ENCODE results near the gene GALNT18.
A peak's percentile ranks its signal among the peaks of the same experiment; 100 is the strongest.

Gene GALNT18

GRCh38 chr11:11338304-11338703 lies 283.5 kb downstream of the GALNT18 start:
- DNase-seq, result no peak

GRCh38 chr11:11336664-11337063 lies 285.1 kb downstream of the GALNT18 start:
- DNase-seq, result no peak

DNA sequence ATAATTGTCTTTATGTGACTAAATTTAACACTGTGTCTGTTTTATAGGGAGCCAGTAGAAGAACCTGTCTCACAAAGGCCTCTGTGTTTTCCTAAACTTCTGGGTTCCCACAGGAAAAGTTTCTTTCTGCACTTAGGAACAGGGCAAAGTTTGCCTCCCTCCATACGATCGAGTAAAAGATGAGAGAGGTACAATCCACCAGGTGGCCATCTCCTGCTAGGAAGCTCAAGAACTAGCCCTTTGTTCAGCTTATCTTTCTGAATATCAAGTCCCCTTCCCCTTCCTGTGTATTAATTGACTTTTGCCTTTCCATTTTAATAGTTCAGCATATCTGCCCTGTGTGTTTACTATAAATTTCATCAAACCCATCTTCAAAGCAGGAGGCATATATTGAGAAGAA lies 286.8 kb downstream of the GALNT18 start:
- no peak for DNase-seq

DNA sequence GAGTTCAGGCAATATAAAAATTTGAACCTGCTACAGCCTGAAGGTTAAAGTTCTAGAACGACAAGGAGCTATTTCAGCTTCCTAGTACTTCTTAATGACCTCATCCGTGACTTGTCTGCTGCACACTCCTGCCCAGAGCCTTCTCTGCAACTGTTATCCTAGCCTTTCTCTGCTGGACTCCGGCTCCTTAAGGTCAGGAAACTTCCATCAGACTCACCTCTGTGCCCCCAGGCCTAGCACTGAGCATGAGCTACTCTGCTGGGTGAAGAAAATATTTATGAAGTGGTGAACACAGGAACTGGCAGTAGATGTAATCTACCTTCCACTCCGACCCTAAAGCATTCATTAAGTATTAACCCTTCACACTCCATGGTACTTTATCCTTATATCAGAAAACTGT lies 287.2 kb downstream of the GALNT18 start:
- DNase-seq, result no peak

- DNase-seq, result no peak
Observed at GRCh38 chr11:11332141-11332710, 289.6 kb downstream of the GALNT18 start.

DNA sequence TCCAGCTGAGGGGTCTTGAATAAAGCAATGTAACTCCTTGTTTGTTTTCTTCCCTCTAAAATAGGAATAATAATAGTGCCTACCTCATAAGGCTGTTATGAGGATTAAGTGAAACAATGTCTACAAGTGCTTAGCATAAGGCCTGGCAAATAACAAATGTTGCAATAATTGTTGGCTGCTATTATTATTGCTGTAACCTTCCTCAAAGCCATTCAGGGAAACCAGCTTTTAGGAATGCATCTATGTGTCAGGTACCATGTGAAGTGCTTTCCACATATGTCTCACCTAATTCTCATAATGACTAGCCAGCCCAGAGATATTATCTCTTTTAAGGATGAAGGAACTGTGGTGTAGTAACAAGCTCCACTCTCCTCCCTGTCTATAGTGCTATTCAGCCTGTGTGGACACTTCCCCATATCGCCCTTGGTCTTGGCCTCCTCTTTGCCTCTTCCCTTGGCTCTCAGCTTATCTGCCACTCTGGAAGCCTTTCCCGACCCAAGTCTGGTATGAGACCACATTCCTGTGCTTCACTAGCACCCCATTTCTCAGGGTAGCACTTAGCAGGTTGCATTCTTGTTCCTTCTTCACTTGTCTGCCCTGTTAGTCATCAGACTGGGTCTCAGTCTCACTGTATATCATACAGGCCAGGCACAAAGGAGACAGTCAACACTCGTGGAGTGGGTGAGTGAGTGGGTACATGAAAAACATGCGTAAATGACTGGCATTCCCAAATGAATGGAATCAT lies 292.6 kb downstream of the GALNT18 start:
- no peak for DNase-seq

GRCh38 chr11:11324090-11324489 lies 297.7 kb downstream of the GALNT18 start:
- DNase-seq, result no peak

DNA sequence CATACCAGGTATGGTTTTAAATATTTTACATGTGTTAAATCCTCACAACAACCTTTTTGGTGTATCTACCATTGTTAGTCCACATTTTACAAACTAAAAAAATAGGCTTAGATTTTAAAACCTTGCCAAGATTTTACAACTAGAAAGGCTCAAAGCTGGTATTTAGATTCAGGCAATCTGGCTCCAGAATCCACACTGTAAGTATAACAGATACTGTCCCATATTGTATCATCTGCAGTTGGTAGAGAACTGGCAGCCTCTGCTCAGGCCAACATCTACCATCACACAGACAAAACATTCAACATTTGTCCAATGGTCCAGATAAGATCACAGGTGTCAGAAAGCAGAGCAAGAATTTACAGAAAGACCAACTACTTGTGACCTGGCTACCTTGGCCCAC lies 299.7 kb downstream of the GALNT18 start:
- no peak for DNase-seq

DNA sequence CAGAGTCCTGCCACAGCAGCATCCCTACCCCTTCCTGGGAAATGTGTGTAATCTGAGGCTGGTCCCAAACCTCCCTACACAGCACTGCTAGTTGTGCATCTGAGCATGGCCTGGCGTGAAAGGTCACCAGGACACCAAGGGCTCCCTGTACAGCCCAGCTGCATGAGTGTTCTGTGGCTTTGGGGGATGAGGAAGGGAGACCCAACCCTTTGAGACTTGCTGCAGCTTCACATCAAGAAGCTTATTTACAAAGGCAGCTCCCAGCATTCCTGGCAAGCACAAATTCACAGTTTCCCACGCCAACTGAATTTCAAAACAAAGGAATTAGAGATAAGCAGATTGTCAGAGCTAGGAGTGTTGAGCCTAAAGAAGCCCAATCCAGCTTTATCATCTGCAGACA lies 301.0 kb downstream of the GALNT18 start:
- no peak for DNase-seq

GRCh38 chr11:11318961-11319360 lies 302.8 kb downstream of the GALNT18 start:
- DNase-seq, result peak; percentile 86 to 90

DNA sequence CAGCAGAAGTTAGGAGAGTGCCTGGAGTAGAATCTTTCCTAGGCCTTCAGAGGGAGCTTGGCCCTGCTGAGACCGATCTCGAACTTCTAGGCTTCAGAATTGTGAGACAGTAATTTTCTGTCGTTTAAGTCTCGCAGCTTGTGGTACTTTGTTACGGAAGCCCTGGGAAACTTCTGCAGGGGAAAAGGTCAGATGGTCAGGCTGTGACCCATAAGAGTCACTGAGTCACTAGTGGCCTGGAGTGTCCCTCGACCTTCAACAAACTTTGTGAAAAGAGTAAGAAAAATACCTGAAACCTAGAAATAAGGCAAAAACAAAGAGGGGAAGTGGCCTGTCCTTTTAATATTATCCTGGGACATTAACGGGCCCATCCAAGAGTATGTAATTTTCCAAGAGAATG lies 303.3 kb downstream of the GALNT18 start:
- DNase-seq, result peak; percentile 22 to 36

DNA sequence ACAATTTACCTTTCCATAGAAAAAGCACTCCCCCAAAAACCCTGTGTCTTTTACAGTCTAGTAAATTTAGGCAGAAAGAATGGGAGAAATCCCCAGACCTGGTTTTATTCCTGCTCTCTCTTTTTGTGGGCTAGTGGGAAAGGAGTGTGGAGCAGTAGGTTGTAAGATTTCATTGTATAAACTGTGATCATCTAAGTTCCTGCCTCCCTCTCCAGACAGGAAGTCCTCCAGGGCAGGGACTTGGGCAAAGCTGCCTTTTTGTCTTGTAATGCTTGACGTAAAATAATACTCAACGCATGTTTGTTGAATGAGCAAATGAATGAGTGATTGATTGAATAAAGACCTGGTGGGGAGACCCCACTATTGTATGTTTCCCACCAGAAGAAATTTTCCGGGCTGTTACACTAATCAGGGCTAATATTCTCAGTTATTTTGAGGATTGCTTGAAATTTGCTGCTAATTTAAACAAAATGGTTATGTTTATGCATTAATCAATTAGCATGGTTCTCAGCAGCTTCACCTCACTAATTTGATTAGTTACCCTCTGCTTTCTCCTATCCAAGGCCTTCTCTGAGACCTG lies 305.1 kb downstream of the GALNT18 start:
- DNase-seq, result no peak

- DNase-seq, result peak in 1 of 2 donors; percentile 15
Observed at GRCh38 chr11:11313902-11314692, 307.7 kb downstream of the GALNT18 start.

GRCh38 chr11:11313426-11313825 lies 308.4 kb downstream of the GALNT18 start:
- DNase-seq, result peak; percentile 61 to 83

- no peak for DNase-seq
Observed at GRCh38 chr11:11312738-11313137, 309.1 kb downstream of the GALNT18 start.

DNA sequence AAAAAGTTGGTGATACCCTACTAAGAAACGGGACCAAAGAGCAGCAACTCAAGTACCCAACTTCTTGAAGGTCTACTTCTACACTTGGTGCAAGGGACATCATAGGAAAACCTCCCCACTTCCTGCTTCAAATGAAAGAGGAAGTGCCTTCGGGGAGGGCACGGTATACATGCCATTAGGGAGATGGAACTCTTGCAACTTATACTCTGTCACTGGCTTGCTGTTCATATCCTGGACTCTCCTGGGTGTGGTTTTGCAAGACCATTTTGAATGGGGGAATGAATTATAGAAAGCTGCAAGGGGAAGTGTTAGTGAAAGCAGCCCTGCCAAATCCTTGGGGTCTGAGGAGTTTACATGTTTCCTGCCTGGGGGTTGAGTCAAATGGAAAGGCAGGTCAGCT lies 310.6 kb downstream of the GALNT18 start:
- peak; percentile 60 to 84 for DNase-seq

DNA sequence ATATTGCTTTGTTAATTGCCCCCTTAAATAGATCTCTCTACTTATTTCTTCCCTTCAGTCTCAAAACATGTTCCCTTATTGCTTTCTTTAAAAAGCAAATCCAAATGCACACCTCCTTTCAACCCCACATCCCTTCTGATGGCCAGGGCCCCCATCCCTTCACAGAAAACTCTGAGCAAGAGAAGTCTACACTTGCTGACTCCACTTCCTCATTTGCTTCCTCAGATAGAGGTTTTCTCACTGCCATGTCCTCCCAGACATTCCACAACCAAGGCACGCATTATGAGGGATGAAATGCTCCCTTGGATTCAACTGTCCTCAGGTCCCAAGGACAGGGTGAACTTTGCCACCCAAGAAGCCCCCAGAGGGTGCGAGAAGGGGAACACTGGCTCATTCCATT lies 311.9 kb downstream of the GALNT18 start:
- DNase-seq, result no peak

DNA sequence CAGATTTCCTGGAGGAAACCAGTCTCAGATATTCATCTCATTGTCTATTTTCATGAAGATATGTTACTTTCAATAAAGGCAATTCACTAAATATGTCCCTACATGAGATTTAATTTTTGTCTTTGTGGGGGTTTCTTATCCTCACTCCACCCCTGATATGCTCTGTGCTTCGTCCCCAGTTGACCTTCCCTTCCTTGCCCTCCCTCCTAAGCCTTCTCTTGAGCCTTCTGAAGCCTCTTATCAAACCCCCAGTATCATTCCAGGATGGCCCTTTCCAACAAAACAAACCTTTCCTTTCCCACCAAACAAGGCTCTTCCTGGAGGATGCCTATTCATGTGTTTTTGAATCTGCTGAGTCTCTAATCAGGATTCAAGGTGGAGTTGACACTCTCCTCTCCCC lies 313.6 kb downstream of the GALNT18 start:
- DNase-seq, result no peak

DNA sequence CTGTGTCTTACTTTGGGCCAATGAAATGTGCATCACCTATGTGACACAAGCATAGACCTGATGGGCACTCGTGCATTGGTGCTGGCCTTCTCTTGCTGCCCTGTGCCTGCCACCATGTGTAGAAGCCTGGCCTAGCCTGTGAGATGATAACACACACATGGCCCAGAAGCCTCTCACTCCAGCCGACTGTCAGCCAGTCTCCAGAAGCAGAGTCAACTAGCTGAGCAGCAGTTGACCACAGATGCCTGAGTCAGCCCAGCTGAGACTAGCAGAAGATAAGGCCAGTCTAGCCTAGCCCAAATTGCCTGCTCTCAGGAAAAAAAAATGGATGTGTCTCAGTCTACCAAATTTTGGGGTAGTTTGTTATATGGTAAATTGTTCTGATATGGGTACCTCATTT lies 314.9 kb downstream of the GALNT18 start:
- DNase-seq, result no peak

GRCh38 chr11:11304550-11304949 lies 317.3 kb downstream of the GALNT18 start:
- no peak for DNase-seq

- no peak for DNase-seq
Observed at GRCh38 chr11:11302565-11302964, 319.2 kb downstream of the GALNT18 start.

DNA sequence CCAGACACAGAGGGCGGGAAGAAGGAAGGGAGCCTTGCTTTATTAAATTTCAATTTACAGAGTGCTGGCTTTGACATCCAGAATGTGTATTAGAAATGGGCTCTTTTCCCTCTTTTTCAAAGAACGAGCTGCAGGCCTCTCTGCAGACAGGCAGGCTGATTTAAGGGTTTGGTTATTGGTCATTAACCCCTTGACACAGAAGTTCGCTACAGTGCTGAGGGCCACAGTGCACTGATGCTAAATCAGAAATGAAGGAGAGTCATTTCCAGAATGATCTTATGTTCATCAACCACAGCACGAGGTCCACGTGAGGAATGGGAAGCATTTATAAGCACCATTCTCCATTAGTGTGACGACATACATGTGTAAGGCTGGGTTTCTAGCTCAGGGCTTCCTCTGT lies 320.6 kb downstream of the GALNT18 start:
- no peak for DNase-seq

DNA sequence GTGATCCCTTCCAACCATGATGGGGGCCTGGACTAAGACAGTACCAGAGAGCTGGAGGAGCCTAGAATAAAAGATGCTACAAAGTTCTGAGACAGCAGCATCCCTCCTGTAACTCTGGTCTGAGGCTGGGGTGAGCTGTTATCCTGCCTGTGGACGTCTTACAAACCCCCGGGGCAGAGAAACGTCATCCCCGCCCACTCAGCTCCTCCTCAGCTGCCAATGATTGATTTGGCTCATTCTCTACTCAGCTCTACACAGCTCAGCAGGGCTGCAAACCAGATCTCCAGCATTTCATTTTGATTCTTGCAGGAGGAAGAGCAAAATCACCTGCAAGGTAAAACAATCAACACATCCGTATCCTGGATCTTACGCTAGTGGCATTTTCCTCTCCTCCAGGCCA lies 324.2 kb downstream of the GALNT18 start:
- no peak for DNase-seq

Data from inflammatory macrophage (primary cell).